ENCODE results near the gene LCNL1. TPM values are rescaled to one million over a fixed set of nuclear protein-coding genes. Genes with fewer than 3 reads are reported as not detected.
A peak's percentile ranks its signal among the peaks of the same experiment; 100 is the strongest.

LCNL1 gene
- total and polyA plus RNA-seq, 2 of the 13 experiments (the other 11 are each of a cell fraction or from before 2014, with no cell fraction given): not detected

DNA sequence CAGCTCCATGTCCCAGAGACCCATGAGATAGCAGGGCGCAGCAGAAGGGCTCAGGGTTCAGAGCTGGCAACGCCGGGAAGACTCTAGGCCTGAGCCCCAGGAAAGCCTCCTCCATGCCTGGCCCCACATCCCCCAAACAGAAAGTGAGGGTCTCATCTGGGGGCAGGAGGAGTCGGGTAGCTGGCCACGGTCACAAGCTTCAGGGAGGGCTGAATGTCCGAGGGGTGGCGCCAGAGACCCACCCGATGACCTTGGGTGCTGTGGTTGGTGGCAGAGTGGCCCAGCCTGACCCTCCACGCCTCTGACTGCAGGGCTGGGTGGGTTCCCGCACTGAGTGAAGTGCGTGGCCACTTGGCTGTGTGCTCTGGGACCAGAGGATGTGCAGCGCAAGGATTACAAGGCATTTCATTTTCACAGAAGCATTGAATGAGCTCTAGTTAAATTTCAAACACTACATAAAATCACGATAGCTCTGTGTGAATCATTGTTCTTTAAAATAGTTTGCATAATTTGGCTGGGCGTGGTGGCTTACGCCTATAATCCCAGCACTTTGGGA is 34.8 kb upstream of the LCNL1 start (continued):
- TF ChIP-seq ZNF598 (CRISPR knock-in tag; IDR thresholded peaks at IDR 0.05; ENCODE audit: borderline replicate concordance) (peak; percentile 43; the same call in 1 of the 2 replicates), HDAC2 (CRISPR knock-in tag; IDR thresholded peaks at IDR 0.05) (peak; percentile 44; the same call in 1 of the 2 replicates), TBX2 (CRISPR knock-in tag; IDR thresholded peaks at IDR 0.05; ENCODE audit: borderline replicate concordance) (no peak), SNRNP70 (IDR thresholded peaks at IDR 0.05; ENCODE audit: low read depth, low read length) (no peak), ZBTB38 (CRISPR knock-in tag; IDR thresholded peaks at IDR 0.05) (peak; percentile 75), ZFP36L2 (CRISPR knock-in tag; IDR thresholded peaks at IDR 0.05) (no peak), ZNF274 (CRISPR knock-in tag; IDR thresholded peaks at IDR 0.05) (0 out of 2 replicates have a peak, but pooled peaks have one; percentile 57), ZSCAN31 (CRISPR knock-in tag; IDR thresholded peaks at IDR 0.05; ENCODE audit: low read depth) (0 out of 2 replicates have a peak, but pooled peaks have one; percentile 26), SPEN (CRISPR knock-in tag; IDR thresholded peaks at IDR 0.05; ENCODE audit: low read depth) (peak; percentile 38; the same call in 1 of the 2 replicates)
- TF ChIP-seq, protein P1, sequence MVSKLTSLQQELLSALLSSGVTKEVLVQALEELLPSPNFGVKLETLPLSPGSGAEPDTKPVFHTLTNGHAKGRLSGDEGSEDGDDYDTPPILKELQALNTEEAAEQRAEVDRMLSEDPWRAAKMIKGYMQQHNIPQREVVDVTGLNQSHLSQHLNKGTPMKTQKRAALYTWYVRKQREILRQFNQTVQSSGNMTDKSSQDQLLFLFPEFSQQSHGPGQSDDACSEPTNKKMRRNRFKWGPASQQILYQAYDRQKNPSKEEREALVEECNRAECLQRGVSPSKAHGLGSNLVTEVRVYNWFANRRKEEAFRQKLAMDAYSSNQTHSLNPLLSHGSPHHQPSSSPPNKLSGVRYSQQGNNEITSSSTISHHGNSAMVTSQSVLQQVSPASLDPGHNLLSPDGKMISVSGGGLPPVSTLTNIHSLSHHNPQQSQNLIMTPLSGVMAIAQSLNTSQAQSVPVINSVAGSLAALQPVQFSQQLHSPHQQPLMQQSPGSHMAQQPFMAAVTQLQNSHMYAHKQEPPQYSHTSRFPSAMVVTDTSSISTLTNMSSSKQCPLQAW (CRISPR knock-in tag; IDR thresholded peaks at IDR 0.05): peak; percentile 74; the same call in 1 of the 2 replicates
- TF ChIP-seq, protein P2, sequence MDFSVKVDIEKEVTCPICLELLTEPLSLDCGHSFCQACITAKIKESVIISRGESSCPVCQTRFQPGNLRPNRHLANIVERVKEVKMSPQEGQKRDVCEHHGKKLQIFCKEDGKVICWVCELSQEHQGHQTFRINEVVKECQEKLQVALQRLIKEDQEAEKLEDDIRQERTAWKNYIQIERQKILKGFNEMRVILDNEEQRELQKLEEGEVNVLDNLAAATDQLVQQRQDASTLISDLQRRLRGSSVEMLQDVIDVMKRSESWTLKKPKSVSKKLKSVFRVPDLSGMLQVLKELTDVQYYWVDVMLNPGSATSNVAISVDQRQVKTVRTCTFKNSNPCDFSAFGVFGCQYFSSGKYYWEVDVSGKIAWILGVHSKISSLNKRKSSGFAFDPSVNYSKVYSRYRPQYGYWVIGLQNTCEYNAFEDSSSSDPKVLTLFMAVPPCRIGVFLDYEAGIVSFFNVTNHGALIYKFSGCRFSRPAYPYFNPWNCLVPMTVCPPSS (IDR thresholded peaks at IDR 0.05): no peak
- TF ChIP-seq, protein P3, sequence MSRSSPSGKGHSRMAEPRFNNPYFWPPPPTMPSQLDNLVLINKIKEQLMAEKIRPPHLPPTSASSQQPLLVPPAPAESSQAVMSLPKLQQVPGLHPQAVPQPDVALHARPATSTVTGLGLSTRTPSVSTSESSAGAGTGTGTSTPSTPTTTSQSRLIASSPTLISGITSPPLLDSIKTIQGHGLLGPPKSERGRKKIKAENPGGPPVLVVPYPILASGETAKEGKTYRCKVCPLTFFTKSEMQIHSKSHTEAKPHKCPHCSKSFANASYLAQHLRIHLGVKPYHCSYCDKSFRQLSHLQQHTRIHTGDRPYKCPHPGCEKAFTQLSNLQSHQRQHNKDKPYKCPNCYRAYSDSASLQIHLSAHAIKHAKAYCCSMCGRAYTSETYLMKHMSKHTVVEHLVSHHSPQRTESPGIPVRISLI (CRISPR knock-in tag; IDR thresholded peaks at IDR 0.05; ENCODE audit: borderline replicate concordance): no peak
- TF ChIP-seq, protein P4, sequence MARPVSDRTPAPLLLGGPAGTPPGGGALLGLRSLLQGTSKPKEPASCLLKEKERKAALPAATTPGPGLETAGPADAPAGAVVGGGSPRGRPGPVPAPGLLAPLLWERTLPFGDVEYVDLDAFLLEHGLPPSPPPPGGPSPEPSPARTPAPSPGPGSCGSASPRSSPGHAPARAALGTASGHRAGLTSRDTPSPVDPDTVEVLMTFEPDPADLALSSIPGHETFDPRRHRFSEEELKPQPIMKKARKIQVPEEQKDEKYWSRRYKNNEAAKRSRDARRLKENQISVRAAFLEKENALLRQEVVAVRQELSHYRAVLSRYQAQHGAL (CRISPR knock-in tag; IDR thresholded peaks at IDR 0.05; ENCODE audit: not compliant biosample characterization): no peak
- TF ChIP-seq, protein P5, sequence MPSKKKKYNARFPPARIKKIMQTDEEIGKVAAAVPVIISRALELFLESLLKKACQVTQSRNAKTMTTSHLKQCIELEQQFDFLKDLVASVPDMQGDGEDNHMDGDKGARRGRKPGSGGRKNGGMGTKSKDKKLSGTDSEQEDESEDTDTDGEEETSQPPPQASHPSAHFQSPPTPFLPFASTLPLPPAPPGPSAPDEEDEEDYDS (CRISPR knock-in tag; IDR thresholded peaks at IDR 0.05): no peak
- TF ChIP-seq, protein P6, sequence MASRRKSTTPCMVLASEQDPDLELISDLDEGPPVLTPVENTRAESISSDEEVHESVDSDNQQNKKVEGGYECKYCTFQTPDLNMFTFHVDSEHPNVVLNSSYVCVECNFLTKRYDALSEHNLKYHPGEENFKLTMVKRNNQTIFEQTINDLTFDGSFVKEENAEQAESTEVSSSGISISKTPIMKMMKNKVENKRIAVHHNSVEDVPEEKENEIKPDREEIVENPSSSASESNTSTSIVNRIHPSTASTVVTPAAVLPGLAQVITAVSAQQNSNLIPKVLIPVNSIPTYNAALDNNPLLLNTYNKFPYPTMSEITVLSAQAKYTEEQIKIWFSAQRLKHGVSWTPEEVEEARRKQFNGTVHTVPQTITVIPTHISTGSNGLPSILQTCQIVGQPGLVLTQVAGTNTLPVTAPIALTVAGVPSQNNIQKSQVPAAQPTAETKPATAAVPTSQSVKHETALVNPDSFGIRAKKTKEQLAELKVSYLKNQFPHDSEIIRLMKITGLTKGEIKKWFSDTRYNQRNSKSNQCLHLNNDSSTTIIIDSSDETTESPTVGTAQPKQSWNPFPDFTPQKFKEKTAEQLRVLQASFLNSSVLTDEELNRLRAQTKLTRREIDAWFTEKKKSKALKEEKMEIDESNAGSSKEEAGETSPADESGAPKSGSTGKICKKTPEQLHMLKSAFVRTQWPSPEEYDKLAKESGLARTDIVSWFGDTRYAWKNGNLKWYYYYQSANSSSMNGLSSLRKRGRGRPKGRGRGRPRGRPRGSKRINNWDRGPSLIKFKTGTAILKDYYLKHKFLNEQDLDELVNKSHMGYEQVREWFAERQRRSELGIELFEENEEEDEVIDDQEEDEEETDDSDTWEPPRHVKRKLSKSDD (CRISPR knock-in tag; IDR thresholded peaks at IDR 0.05; ENCODE audit: low read depth): 0 out of 2 replicates have a peak, but pooled peaks have one; percentile 18
- TF ChIP-seq, protein P7, sequence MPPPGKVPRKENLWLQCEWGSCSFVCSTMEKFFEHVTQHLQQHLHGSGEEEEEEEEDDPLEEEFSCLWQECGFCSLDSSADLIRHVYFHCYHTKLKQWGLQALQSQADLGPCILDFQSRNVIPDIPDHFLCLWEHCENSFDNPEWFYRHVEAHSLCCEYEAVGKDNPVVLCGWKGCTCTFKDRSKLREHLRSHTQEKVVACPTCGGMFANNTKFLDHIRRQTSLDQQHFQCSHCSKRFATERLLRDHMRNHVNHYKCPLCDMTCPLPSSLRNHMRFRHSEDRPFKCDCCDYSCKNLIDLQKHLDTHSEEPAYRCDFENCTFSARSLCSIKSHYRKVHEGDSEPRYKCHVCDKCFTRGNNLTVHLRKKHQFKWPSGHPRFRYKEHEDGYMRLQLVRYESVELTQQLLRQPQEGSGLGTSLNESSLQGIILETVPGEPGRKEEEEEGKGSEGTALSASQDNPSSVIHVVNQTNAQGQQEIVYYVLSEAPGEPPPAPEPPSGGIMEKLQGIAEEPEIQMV (CRISPR knock-in tag; IDR thresholded peaks at IDR 0.05; ENCODE audit: low read depth): 0 out of 2 replicates have a peak, but pooled peaks have one; percentile 40
